Neutrophil (primary cell): ENCODE measurements around the gene TPX2.

ENCODE experiments used
- H3K27ac ChIP-seq: fragments of 200-600 bp; sonication (generic); 2 replicates; pipeline ENCODE4 v1.5.1; 2016; ENCODE audit warnings: mild to moderate bottlenecking, moderate library complexity
- H3K27me3 ChIP-seq: fragments of 200-600 bp; sonication (generic); 2 replicates; pipeline ENCODE4 v1.6.0; 2016; ENCODE audit warnings: mild to moderate bottlenecking
- H3K36me3 ChIP-seq: fragments of 200-600 bp; sonication (generic); 2 replicates; pipeline ENCODE4 v1.5.1; 2017
- H3K4me1 ChIP-seq, 2 experiments: fragments of 200-600 bp in 1 of 2; sonication (generic) in 1 of 2; 1 replicate in 1 of 2; 2 replicates in 1 of 2; pipeline versions ENCODE4 v1.5.1 to v1.6.1; 2013 to 2016; ENCODE audit warnings: low read depth in 1 of 2, low read length in 1 of 2, mild to moderate bottlenecking in 1 of 2, moderate library complexity in 1 of 2; ENCODE audit not compliant: control insufficient read depth in 1 of 2, insufficient read depth in 1 of 2
- H3K4me3 ChIP-seq, 2 experiments: fragments of 200-600 bp in 1 of 2; sonication (generic) in 1 of 2; 1 replicate in 1 of 2; 2 replicates in 1 of 2; pipeline ENCODE4 v1.5.1; 2013 to 2016; ENCODE audit warnings: low read depth in 1 of 2, low read length in 1 of 2, mild to moderate bottlenecking in 1 of 2, moderate library complexity in 1 of 2
- H3K9me3 ChIP-seq: fragments of 200-600 bp; sonication (generic); 2 replicates; pipeline ENCODE4 v1.5.1; 2016
- TF ChIP-seq, protein P1 (sequence below): fragments of 200-600 bp; sonication (generic); IDR thresholded peaks from 2 replicates; pipeline ENCODE4 v1.5.1; 2016; ENCODE audit warnings: antibody characterized with exemption

Gene TPX2

DNA sequence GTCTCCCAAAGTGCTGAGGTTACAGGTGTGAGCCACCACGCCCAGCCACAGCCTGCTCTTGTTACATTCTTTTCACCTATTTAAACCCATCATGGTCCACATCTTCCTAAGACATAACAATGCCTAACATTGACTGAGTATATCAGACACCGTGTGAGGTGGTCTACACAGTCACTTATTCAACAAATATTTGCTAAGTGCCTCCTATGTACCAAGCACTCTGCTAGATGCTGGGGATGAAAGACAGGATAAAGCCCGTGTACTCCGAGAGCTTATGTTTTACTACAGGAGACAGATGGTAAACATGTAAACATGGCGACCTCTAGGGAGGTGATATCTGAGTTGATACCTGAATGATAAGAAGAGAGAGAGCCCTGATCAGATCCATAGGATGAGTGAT, 29.2 kb upstream of the TPX2 start:
- Histone ChIP-seq H3K27ac (no peak overlapping the region), H3K9me3 (no peaks in the 10 kb centered on the region), H3K36me3 (peaks cover 60% of the 10 kb centered on the region), H3K4me3 (no peak overlapping the region), H3K4me1 (peaks cover 55 to 60% of the 10 kb centered on the region in 2 experiments), H3K27me3 (no peaks in the 10 kb centered on the region)
- TF ChIP-seq, protein P1, sequence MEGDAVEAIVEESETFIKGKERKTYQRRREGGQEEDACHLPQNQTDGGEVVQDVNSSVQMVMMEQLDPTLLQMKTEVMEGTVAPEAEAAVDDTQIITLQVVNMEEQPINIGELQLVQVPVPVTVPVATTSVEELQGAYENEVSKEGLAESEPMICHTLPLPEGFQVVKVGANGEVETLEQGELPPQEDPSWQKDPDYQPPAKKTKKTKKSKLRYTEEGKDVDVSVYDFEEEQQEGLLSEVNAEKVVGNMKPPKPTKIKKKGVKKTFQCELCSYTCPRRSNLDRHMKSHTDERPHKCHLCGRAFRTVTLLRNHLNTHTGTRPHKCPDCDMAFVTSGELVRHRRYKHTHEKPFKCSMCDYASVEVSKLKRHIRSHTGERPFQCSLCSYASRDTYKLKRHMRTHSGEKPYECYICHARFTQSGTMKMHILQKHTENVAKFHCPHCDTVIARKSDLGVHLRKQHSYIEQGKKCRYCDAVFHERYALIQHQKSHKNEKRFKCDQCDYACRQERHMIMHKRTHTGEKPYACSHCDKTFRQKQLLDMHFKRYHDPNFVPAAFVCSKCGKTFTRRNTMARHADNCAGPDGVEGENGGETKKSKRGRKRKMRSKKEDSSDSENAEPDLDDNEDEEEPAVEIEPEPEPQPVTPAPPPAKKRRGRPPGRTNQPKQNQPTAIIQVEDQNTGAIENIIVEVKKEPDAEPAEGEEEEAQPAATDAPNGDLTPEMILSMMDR: no peak

DNA sequence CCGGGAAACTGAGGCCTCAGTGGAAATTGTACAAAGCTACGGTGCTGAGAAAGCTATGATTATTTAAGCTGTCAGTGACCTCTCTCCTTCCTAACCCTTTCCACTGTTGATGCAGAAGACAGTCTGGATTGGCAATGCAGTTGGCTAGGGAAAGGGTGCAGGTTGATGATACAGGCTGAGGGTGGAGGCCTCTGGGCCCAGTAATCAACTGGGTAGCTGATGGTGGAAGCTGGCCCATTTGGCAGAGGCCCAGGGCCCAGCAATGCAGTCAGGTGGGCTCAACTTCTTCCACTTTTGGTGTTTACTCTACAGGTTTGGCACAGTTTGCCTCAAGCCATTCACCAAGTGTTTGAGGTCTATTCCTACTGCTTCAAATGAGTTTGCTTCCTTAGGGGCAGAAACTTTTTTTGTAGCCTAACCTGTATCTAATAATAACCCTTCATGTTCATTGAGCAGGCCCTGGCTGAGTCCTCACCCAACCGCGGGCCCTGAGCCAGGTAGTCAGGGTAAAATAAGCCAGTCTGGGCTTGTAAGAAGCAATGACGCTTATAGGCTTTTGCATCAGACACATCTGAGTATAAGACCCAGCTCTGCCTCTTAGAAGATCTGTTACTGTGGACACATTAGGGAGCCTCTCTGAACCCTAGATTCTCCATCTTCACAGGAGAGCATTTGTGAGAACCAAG, 28.5 kb upstream of the TPX2 start:
- no peaks in the 10 kb centered on the region for H3K27me3 ChIP-seq
- no peaks in the 10 kb centered on the region for H3K9me3 ChIP-seq
- TF ChIP-seq, protein P1: no peak
- peaks cover 49 to 54% of the 10 kb centered on the region in 2 experiments for H3K4me1 ChIP-seq
- no peak overlapping the region for H3K4me3 ChIP-seq
- H3K36me3 ChIP-seq: peaks cover 60% of the 10 kb centered on the region
- H3K27ac ChIP-seq: no peak overlapping the region

DNA sequence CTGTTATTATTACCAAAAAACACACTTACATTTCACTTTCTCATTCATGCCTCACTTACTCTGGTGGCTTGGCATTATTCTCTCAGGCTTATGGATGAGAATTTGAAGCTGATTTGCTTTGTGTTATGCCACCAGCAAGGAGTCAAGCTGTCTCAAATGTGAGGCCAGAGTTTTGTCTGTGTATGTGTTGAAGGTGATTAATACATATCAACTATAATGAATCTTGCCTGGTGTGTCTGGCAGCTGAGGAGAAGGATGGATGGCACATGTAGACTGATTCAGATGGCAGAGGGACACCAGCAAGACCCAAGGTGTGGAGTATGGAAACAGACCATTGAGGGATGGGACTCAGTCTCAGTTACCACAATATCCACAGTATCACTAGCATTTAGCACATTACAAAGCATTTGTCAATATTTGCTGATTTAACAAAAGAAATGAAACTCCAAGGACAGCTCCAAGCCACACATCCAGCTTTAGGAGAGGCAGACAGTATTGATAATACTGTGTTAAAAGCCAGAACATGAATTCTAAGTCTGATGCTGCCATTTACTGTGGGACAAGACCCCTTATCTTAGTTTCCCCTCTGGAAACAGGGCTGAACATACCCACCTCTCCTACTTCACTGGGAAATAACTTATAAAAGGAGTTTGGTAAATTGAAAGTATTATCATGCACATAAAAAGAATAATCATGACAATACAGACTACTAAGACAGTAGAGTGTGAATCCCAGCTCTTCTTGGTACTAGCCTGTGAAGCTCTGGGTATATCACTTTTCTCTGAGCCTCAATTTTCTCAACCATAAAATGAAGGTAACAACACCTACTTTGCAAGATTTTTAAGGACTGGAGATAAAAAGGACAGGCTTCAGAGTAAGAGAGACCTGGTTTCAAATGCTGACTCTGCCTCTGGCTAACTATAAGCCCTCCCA, 27.6 kb upstream of the TPX2 start:
- no peaks in the 10 kb centered on the region for H3K9me3 ChIP-seq
- no peak overlapping the region for H3K27ac ChIP-seq
- H3K4me1 ChIP-seq: peaks cover 40 to 45% of the 10 kb centered on the region in 2 experiments
- no peaks in the 10 kb centered on the region for H3K27me3 ChIP-seq
- no peak overlapping the region for H3K4me3 ChIP-seq
- peaks cover 63% of the 10 kb centered on the region for H3K36me3 ChIP-seq
- TF ChIP-seq, protein P1: no peak

DNA sequence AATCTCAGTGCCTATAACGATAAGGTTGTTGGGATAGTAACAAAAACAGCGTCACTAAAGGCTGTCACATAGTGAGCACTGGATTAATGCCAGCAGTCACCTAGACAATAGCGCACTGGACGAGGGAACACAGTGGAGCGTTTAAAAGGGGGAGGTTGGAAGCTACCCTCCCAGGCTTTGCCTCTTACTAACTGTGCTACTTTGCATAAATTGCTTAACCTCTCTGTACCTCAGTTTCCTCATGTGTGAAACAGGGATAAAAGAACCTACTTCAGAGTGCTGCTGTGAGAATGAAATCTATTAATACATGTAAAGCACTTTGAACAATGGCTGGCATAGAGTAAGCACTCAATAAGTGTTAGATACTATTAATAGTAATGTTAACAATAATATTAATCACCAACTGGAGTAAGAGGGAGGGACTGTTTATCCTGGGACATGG, 27.0 kb upstream of the TPX2 start:
- TF ChIP-seq, protein P1: no peak
- Histone ChIP-seq H3K4me1 (peaks cover 36 to 38% of the 10 kb centered on the region in 2 experiments), H3K9me3 (no peaks in the 10 kb centered on the region), H3K4me3 (no peak overlapping the region), H3K27me3 (no peaks in the 10 kb centered on the region), H3K27ac (no peak overlapping the region), H3K36me3 (peaks cover 70% of the 10 kb centered on the region)

DNA sequence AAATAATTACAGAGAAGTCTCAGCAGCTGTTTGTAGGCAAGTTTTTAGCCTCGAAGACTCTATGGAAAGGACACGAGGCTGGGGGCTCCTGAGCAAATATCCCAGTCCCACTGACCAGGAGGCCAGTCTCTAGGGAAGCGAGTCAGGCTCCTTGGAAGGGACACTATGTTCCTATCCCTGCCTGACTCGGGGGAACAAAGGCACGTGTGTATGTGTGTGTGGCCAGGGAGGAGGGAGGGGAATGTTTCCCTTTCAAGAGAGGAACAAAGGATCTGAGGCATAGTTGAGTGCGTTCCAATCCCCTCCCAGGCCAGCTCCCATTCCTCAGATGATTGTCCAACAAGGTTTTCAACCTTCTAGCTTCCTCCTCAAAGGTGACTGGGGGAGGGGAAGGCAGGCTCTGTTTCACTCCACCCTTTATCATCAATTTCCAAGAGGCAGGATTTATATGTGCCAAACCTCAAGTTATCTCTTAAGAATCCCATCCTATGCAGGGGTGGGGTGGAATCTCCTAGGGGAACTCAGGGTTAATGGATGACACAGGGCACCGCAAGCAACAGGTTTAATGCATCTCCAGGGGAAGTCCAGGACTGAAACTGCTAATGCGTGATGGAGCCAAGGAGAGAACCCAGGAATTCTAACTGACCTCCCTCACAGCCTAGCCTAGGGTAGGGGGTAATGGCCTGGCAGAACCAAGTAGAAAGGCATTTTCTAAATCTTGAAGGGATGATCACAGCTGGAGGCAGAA, 26.4 kb upstream of the TPX2 start:
- Histone ChIP-seq H3K36me3 (peaks cover 70% of the 10 kb centered on the region), H3K4me3 (no peak overlapping the region), H3K27ac (no peak overlapping the region), H3K4me1 (peaks cover 36 to 37% of the 10 kb centered on the region in 2 experiments), H3K27me3 (no peaks in the 10 kb centered on the region), H3K9me3 (no peaks in the 10 kb centered on the region)
- TF ChIP-seq, protein P1: no peak
